ENCODE measurements around the gene GRIN3B. TPM values are rescaled to one million over a fixed set of nuclear protein-coding genes. Genes with fewer than 3 reads are reported as not detected.

Gene GRIN3B
- total and polyA plus RNA-seq, 9 of the 15 experiments (the other 6 are each of a cell fraction or from before 2014, with no cell fraction given): 0.06 to 0.95 (median 0.19) TPM; not detected in 6

- TF ChIP-seq ZNF318 (IDR thresholded peaks at IDR 0.05; ENCODE audit: borderline replicate concordance in 1 of 2, low read depth in 1 of 2): no peak
- TF ChIP-seq, protein P1, sequence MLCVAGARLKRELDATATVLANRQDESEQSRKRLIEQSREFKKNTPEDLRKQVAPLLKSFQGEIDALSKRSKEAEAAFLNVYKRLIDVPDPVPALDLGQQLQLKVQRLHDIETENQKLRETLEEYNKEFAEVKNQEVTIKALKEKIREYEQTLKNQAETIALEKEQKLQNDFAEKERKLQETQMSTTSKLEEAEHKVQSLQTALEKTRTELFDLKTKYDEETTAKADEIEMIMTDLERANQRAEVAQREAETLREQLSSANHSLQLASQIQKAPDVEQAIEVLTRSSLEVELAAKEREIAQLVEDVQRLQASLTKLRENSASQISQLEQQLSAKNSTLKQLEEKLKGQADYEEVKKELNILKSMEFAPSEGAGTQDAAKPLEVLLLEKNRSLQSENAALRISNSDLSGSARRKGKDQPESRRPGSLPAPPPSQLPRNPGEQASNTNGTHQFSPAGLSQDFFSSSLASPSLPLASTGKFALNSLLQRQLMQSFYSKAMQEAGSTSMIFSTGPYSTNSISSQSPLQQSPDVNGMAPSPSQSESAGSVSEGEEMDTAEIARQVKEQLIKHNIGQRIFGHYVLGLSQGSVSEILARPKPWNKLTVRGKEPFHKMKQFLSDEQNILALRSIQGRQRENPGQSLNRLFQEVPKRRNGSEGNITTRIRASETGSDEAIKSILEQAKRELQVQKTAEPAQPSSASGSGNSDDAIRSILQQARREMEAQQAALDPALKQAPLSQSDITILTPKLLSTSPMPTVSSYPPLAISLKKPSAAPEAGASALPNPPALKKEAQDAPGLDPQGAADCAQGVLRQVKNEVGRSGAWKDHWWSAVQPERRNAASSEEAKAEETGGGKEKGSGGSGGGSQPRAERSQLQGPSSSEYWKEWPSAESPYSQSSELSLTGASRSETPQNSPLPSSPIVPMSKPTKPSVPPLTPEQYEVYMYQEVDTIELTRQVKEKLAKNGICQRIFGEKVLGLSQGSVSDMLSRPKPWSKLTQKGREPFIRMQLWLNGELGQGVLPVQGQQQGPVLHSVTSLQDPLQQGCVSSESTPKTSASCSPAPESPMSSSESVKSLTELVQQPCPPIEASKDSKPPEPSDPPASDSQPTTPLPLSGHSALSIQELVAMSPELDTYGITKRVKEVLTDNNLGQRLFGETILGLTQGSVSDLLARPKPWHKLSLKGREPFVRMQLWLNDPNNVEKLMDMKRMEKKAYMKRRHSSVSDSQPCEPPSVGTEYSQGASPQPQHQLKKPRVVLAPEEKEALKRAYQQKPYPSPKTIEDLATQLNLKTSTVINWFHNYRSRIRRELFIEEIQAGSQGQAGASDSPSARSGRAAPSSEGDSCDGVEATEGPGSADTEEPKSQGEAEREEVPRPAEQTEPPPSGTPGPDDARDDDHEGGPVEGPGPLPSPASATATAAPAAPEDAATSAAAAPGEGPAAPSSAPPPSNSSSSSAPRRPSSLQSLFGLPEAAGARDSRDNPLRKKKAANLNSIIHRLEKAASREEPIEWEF (CRISPR knock-in tag; IDR thresholded peaks at IDR 0.05): no peak
- no peak for TF ChIP-seq HNRNPL (IDR thresholded peaks at IDR 0.05; ENCODE audit: low read depth, low read length)
- TF ChIP-seq NFE2 (IDR thresholded peaks at IDR 0.05; ENCODE audit: low read depth): no peak
- no peak for TF ChIP-seq HLTF (IDR thresholded peaks at IDR 0.05)
- TF ChIP-seq BDP1 (IDR thresholded peaks at IDR 0.05; ENCODE audit: insufficient read depth, insufficient read length): no peak
- no peak for TF ChIP-seq ADNP (tag; IDR thresholded peaks at IDR 0.05)
- no peak for TF ChIP-seq TOE1 (IDR thresholded peaks at IDR 0.05; ENCODE audit: borderline replicate concordance)
- TF ChIP-seq TOE1 (CRISPR knock-in tag; IDR thresholded peaks at IDR 0.05; ENCODE audit: borderline replicate concordance, low read depth): no peak
- TF ChIP-seq SAFB (IDR thresholded peaks at IDR 0.05; ENCODE audit: borderline replicate concordance, low read depth, low read length): no peak
- no peak for TF ChIP-seq EZH2 (IDR thresholded peaks at IDR 0.05; ENCODE audit: borderline replicate concordance, low read depth, low read length)
- TF ChIP-seq ZNF507 (tag; conservative IDR thresholded peaks at IDR 0.05): no peak
- no peak for TF ChIP-seq HNRNPUL1 (IDR thresholded peaks at IDR 0.05; ENCODE audit: low read length)
- no peak for TF ChIP-seq TEAD2 (tag; IDR thresholded peaks at IDR 0.05)
- no peak for TF ChIP-seq ERF (CRISPR knock-in tag; IDR thresholded peaks at IDR 0.05)
- no peak for TF ChIP-seq ZNF561 (CRISPR knock-in tag; conservative IDR thresholded peaks at IDR 0.05)
Measured at GRCh38 chr19:970695-971094, 29.5 kb upstream of the GRIN3B start (continued).

Data from K562 (cell line).